GM12801 (cell line): ENCODE measurements around the gene ACBD4.

Source experiments
- CTCF ChIP-seq: IDR thresholded peaks from one replicate; pipeline ENCODE4 v1.5.1; 2011; ENCODE audit warnings: control low read depth; ENCODE audit not compliant: insufficient read length; ENCODE audit errors: extremely low read depth

Gene ACBD4

GRCh38 chr17:45111850-45112249 is 23.6 kb upstream of the ACBD4 start:
- TF ChIP-seq CTCF, result no peak

DNA sequence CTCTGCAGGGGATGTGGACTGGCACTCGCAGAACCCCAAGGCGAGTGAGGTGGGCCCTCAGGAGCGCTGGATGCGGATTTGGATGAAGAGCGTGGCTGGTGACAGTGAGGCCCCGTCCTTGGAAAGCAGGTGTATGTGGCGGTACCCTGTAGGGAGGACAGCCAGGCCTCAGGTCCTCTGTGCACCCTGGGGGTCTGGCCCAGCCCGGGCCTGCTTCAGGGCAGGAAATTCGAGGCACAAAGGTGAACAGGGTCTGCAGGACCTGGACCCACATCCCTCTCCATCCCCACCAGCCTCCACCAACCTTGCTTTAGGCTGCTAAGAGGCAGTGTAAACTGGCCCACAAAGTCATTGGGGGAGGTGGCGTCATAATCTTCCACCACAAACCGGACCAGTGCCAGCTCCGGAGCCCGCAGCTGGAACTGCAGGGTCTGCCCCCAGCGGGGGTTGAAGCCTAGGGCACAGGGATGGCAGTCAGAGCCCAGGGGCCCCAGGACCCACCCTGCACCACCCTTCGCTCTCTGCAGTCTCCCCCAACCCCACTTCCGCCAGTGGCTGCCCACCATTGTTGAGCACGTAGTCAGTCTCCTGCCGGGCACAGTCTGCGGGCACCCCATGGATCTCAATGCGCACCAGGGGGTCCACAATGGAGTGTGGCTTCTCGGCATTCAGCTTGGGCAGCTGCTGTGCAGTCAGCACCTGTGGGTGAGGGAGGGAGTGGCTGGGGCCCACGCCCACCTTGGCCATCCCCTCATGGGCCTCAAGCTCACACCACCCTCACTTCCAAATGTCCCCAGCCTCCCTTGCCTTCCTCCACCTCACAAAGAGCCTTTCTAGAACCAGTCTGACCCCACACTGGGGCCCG is 22.7 kb upstream of the ACBD4 start:
- no peak for TF ChIP-seq CTCF

GRCh38 chr17:45113424-45113754 is 22.1 kb upstream of the ACBD4 start:
- TF ChIP-seq CTCF, result no peak

DNA sequence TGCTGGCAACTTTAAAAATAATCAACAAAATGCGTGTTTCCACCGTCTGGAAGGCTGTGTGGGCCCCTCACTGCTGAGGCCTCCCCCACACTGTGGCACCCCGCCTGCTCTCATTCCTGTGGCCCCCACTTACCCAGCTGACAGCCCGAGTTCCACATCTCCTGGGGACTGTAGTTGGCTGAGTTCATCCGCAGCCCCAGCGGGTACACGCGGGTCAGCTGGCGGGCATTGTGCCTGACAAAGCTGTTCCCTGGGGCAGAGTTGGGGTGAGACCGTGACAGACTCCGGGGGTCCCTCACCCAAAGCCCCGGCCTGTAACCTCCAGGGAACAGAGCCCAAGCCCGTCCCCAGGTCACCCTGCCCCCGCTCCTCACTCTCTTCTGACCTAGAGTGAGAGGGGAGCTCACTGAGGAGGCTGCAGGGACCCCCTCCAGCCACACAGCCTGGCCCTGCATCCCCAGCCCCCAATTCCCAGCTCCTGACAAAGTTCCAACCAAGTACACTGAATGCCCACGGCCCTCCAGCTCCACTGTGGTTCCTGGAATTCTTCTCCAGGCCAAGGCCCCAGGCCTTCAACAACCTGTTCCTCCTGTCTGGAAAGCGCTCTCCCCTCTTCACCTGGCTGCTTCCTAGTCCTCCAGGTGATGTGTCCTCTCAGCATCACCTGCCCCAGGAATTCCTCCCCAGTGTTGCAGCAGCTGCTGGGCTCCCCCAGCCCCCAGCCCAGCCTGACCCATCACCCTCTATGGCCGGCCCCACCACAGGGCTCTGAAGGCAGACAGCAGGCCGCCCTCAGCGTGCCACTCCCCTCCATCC is 21.2 kb upstream of the ACBD4 start:
- TF ChIP-seq CTCF, result no peak

DNA sequence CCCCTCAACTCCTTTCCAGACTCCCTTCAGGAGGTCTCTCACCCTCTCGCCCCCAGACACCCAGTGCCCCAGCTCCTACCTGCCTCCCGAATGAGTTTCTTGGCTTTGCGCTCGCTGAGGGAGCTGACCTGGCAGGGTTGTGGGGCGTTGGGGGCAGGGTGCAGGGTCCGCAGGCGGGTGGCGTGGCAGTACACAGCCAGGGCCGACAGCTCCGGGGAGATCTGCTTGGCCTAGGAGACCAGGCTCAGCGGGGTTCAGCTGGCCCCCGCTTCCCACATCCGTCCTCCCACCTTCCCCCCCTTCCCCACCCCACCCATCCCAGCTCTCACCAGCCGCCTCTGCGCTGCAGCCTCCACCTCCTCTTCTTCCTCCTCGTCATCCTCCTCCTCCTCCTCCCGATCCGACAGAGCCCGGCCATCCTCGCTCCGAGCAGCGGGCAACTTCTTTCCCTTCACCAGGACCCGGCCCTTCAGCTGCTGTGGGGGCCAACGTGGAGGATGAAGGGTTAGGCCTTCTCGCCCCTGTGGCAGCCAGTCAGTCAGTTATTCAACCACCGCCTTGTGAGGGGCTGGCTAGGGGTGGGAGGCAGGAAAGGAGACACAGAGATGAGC is 20.4 kb upstream of the ACBD4 start:
- no peak for TF ChIP-seq CTCF

DNA sequence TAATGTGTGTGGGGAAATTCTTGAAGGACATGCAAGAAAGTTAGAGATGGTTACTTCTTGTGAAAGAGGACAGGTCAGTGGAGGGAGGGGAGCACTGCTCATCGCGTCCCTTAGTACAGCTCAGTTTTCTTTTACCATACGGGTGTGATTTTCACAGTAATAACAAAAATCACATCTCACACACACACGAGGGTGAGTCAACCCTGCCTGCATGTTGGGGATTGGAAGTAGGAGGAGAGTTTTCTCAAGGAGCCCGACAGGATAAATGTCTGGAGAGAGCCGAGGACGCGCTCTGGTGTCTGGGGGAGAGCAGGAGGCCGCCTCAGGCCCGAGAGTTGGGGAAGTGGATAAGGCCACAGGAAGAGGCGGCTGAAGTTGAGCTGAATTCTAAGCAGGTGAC is 19.6 kb upstream of the ACBD4 start:
- no peak for TF ChIP-seq CTCF

DNA sequence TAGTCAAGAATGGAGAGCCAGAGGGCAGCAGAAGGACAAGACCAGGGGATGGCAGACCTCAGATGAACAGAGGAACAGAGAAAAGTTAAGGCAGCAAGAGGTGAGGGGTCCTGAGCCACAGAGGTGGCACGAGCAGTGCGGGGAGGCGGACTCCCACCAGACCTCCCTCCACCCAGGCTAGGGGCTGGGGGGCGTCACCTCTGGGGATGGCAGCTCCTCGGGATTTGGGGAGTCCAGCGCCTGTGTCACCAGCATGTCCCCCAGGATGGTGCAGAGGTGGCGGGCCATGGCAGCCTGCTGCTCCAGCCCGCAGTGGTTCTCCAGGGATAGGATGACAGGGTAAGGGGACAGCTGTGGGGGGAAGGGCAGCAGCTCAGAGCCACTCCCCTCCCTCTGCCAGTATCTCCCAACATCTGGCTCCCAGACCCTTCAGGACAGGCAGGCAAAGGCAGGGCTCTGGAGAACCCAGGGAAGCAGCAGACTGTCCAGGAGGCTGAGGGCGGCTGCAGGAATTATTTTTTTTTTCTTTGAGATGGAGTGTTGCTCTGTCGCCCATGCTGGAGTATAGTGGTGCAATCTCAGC is 19.0 kb upstream of the ACBD4 start:
- no peak for TF ChIP-seq CTCF
